ENCODE data around the gene GAPVD1. TPM values are rescaled to one million over a fixed set of nuclear protein-coding genes. Genes with fewer than 3 reads are reported as not detected.

The GAPVD1 gene
- total and polyA plus RNA-seq, 2 of the 13 experiments (the other 11 are each of a cell fraction or from before 2014, with no cell fraction given) = 11.1 to 33.2 TPM

GRCh38 chr9:125261501-125262293 is at the start of gene GAPVD1 (continued):
- TF ChIP-seq E2F1 (CRISPR knock-in tag; IDR thresholded peaks at IDR 0.05) (no peak), NKX3-1 (CRISPR knock-in tag; IDR thresholded peaks at IDR 0.05) (no peak), ZNF142 (CRISPR knock-in tag; IDR thresholded peaks at IDR 0.05) (peak; percentile 86; the same call in 1 of the 2 replicates), THYN1 (CRISPR knock-in tag; IDR thresholded peaks at IDR 0.05; ENCODE audit: borderline replicate concordance, low read depth) (no peak), ZNF530 (CRISPR knock-in tag; IDR thresholded peaks at IDR 0.05; ENCODE audit: low read depth) (no peak), ZNF614 (CRISPR knock-in tag; IDR thresholded peaks at IDR 0.05; ENCODE audit: borderline replicate concordance) (no peak), ONECUT2 (CRISPR knock-in tag; IDR thresholded peaks at IDR 0.05) (no peak), ZNF10 (CRISPR knock-in tag; IDR thresholded peaks at IDR 0.05; ENCODE audit: borderline replicate concordance, low read depth) (no peak), PAF1 (CRISPR knock-in tag; IDR thresholded peaks at IDR 0.05) (no peak), DDIT3 (CRISPR knock-in tag; IDR thresholded peaks at IDR 0.05) (no peak), ZNF562 (CRISPR knock-in tag; IDR thresholded peaks at IDR 0.05; ENCODE audit: borderline replicate concordance) (no peak), ZNF629 (CRISPR knock-in tag; conservative IDR thresholded peaks at IDR 0.05) (0 out of 2 replicates have a peak, but pooled peaks have one; percentile 5), FOXK2 (IDR thresholded peaks at IDR 0.05) (no peak), MBNL3 (CRISPR knock-in tag; conservative IDR thresholded peaks at IDR 0.05) (no peak), DBP (CRISPR knock-in tag; IDR thresholded peaks at IDR 0.05; ENCODE audit: not compliant biosample characterization) (no peak), RNF219 (CRISPR knock-in tag; IDR thresholded peaks at IDR 0.05) (no peak), EP300 (IDR thresholded peaks at IDR 0.05; ENCODE audit: low read depth in 2 of 2, low read length in 2 of 2) (no peak), EP300 (CRISPR knock-in tag; IDR thresholded peaks at IDR 0.05; ENCODE audit: borderline replicate concordance) (no peak), MXI1 (IDR thresholded peaks at IDR 0.05; ENCODE audit: borderline replicate concordance, low read depth, low read length) (peak; percentile 59; the same call in 1 of the 3 replicates)
